A673 (cell line): ENCODE results near the gene PCDHAC2. TPM values are rescaled to one million over a fixed set of nuclear protein-coding genes. Genes with fewer than 3 reads are reported as not detected.

Experiments
- BruUV-seq: library from RNA; stranded (reverse); fragments of 400-500 nt; replicated peaks from 2 replicates; lab custom pipeline; 2021; lab: Mats Ljungman, UMichigan
- CTCF ChIA-PET: fragments of 300-600 bp; sonication (Branson Sonifier 250); formaldehyde crosslinking; loops from one replicate; lab custom pipeline; 2022; ENCODE audit warnings: antibody characterized with exemption; lab: Charles Lee
- POLR2A ChIA-PET: fragments of 300-600 bp; sonication (Branson Sonifier 250); formaldehyde crosslinking; loops from one replicate; lab custom pipeline; 2022; ENCODE audit warnings: antibody characterized with exemption; ENCODE audit not compliant: low non-redundant PET; lab: Charles Lee
- DNase-seq: peaks from one replicate; pipeline ENCODE4 v3.0.0-alpha.2; 2015; ENCODE audit warnings: low spot score
- H3K27ac ChIP-seq: fragments of 200-600 bp; sonication (generic); 2 replicates; pipeline ENCODE4 v1.5.1; 2016; ENCODE audit warnings: mixed run types, low read depth, mild to moderate bottlenecking, mixed read lengths, antibody characterized with exemption, low read length; ENCODE audit not compliant: poor library complexity, severe bottlenecking
- H3K27me3 ChIP-seq: fragments of 200-600 bp; sonication (generic); replicated peaks from 2 replicates; pipeline ENCODE4 v1.6.1; 2017; ENCODE audit warnings: mixed run types, low read depth, mild to moderate bottlenecking, mixed read lengths, antibody characterized with exemption, low read length; ENCODE audit not compliant: insufficient read depth, poor library complexity
- H3K36me3 ChIP-seq: fragments of 200-600 bp; sonication (generic); 2 replicates; pipeline ENCODE4 v1.6.1; 2016; ENCODE audit warnings: mixed run types, mild to moderate bottlenecking, mixed read lengths, antibody characterized with exemption, low read length; ENCODE audit not compliant: insufficient read depth, poor library complexity, severe bottlenecking
- H3K4me1 ChIP-seq: fragments of 200-600 bp; sonication (generic); 2 replicates; pipeline ENCODE4 v1.6.1; 2017; ENCODE audit warnings: mixed run types, mild to moderate bottlenecking, mixed read lengths, antibody characterized with exemption, low read length; ENCODE audit not compliant: insufficient read depth, poor library complexity, severe bottlenecking
- H3K4me3 ChIP-seq: fragments of 200-600 bp; sonication (generic); 2 replicates; pipeline ENCODE4 v1.5.1; 2016; ENCODE audit warnings: low read depth, mixed run types, mild to moderate bottlenecking, mixed read lengths, low read length; ENCODE audit not compliant: poor library complexity, severe bottlenecking
- H3K9me3 ChIP-seq: fragments of 200-600 bp; sonication (generic); 2 replicates; pipeline ENCODE4 v1.6.1; 2016; ENCODE audit warnings: mixed run types, low read depth, mild to moderate bottlenecking, mixed read lengths, antibody characterized with exemption, low read length; ENCODE audit not compliant: poor library complexity, severe bottlenecking
- CTCF ChIP-seq: fragments of 300-800, 200-600 bp; sonication (generic); conservative IDR thresholded peaks from 2 replicates; pipeline ENCODE4 v1.5.1; 2017; ENCODE audit warnings: low read depth, mild to moderate bottlenecking, antibody characterized with exemption, low read length, moderate library complexity, mixed read lengths
- EZH2 ChIP-seq: fragments of 200-600 bp; sonication (generic); IDR thresholded peaks from 2 replicates; pipeline ENCODE4 v1.6.1; 2017; ENCODE audit warnings: borderline replicate concordance, low read depth, mild to moderate bottlenecking, mixed read lengths, antibody characterized with exemption, low read length; ENCODE audit not compliant: poor library complexity, severe bottlenecking
- intact Hi-C: fragments of 100-400 bp; cut with micrococcal nuclease; formaldehyde crosslinking; loops from one replicate; pipeline ENCODE4 v1.10.0; 2022; ENCODE audit not compliant: unreplicated experiment
- total RNA-seq: library from RNA; stranded (reverse); gene quantifications from 2 replicates; pipeline ENCODE4 v1.2.3, GENCODE V29; 2021

PCDHAC2 gene
- total RNA-seq, 1 experiment from 2014 or later = 6.8 TPM

- Histone ChIP-seq H3K27me3 (no peaks in the 10 kb centered on the region), H3K27ac (peak overlapping the region; percentile 83), H3K4me1 (peaks cover 45% of the 10 kb centered on the region), H3K9me3 (no peaks in the 10 kb centered on the region), H3K4me3 (peak overlapping the region; percentile 11), H3K36me3 (peaks cover 3% of the 10 kb centered on the region)
- POLR2A ChIA-PET = interaction anchor here (0.7 kb wide), 1 partner anchor 635 kb away, joined by 3 read pairs; no protein-coding TSS in a partner anchor
- CTCF ChIA-PET = interaction anchor here (0.6 kb wide), 1 partner anchor 618 kb away, joined by 4 read pairs; no protein-coding TSS in a partner anchor
- TF ChIP-seq EZH2 (no peak), CTCF (no peak)
- no TSS peak for BruUV-seq
- DNase-seq = peak; percentile 83
- intact Hi-C loops = no loop called here
These were observed 10.7 kb downstream of the PCDHAC2 start for GRCh38 chr5:140977003-140977402.

GRCh38 chr5:140978260-140978659 is 12.0 kb downstream of the PCDHAC2 start:
- ChIA-PET POLR2A (no interaction called here), CTCF (no interaction called here)
- H3K36me3 ChIP-seq = peaks cover 3% of the 10 kb centered on the region
- BruUV-seq = no TSS peak
- peak overlapping the region; percentile 83 for H3K27ac ChIP-seq
- no peaks in the 10 kb centered on the region for H3K9me3 ChIP-seq
- H3K27me3 ChIP-seq = no peaks in the 10 kb centered on the region
- peaks cover 46% of the 10 kb centered on the region for H3K4me1 ChIP-seq
- intact Hi-C loops = no loop called here
- no peak for DNase-seq
- no peak overlapping the region for H3K4me3 ChIP-seq
- no peak for TF ChIP-seq EZH2
- TF ChIP-seq CTCF = no peak

- H3K27ac ChIP-seq = peak overlapping the region; percentile 83
- ChIA-PET POLR2A (no interaction called here), CTCF (no interaction called here)
- no peaks in the 10 kb centered on the region for H3K27me3 ChIP-seq
- DNase-seq = no peak
- intact Hi-C loops = no loop called here
- TF ChIP-seq EZH2 = no peak
- no peak for TF ChIP-seq CTCF
- peaks cover 3% of the 10 kb centered on the region for H3K36me3 ChIP-seq
- H3K9me3 ChIP-seq = no peaks in the 10 kb centered on the region
- peaks cover 42% of the 10 kb centered on the region for H3K4me1 ChIP-seq
- BruUV-seq = no TSS peak
- no peak overlapping the region for H3K4me3 ChIP-seq
These were observed 12.7 kb downstream of the PCDHAC2 start for GRCh38 chr5:140978983-140979382.
